ENCODE data around the gene MGAT4D.

MGAT4D gene

DNA sequence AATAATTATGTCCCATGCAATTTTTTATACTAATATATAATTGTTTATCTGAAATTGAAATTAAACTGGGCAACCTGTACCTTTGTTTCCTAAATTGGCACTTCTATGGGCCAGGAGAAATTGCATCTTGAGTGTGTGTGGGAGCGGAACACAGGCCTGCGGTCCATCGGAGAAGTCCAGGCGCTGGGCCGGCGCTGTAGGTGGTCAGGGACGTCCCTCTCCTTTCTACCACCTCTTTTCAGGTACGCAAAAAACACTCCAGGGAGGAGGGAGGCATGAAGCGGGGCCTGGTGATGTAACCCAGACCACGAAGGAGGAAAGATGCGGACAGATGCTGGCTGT lies 717 bp downstream of the MGAT4D start:
- H3K27me3 ChIP-seq (ENCODE audit: control insufficient read depth, insufficient read depth, low read length, poor library complexity, severe bottlenecking), result peaks cover 53% of the 10 kb centered on the region
- H3K4me3 ChIP-seq (ENCODE audit: insufficient read depth, low read depth, low read length), result peak overlapping the region; percentile 18
- H3K36me3 ChIP-seq (ENCODE audit: control insufficient read depth, insufficient read depth, low read length), result no peaks in the 10 kb centered on the region
- no peaks in the 10 kb centered on the region for H3K9me3 ChIP-seq (ENCODE audit: control insufficient read depth, low read length)
- no peak overlapping the region for H3K27ac ChIP-seq (ENCODE audit: insufficient read depth, low read depth, low read length, poor library complexity, severe bottlenecking)
- 47 to 50% methylated on average over 11 of the region's 11 CpGs for WGBS, 2 experiments
- no peaks in the 10 kb centered on the region for H3K4me1 ChIP-seq (ENCODE audit: control insufficient read depth, insufficient read depth, low read length)

DNA sequence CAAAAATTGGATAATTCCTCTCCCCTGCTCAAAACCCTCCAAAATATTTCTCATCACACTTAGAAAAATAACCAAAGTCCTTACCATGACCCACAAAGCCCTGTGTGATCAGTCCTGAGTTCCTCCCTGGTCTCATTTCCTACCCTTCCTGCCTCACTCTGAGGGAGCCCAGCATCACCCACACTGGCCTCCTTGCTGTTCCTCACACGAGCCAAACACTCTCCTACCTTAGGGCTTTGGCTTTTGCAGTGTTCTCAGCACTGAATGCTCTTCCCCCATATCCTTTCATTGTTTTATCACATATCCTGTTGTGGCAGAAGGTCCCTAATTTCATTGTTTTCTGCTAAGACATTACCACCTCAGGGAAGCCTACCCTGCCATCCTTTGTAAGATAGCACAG lies 12.2 kb downstream of the MGAT4D start:
- H3K27ac ChIP-seq (ENCODE audit: insufficient read depth, low read depth, low read length, poor library complexity, severe bottlenecking), result no peak overlapping the region
- no peaks in the 10 kb centered on the region for H3K4me1 ChIP-seq (ENCODE audit: control insufficient read depth, insufficient read depth, low read length)
- no peaks in the 10 kb centered on the region for H3K9me3 ChIP-seq (ENCODE audit: control insufficient read depth, low read length)
- H3K36me3 ChIP-seq (ENCODE audit: control insufficient read depth, insufficient read depth, low read length), result no peaks in the 10 kb centered on the region
- WGBS, 2 experiments, result 67 to 68% methylated on average over 1 of the region's 1 CpG
- H3K4me3 ChIP-seq (ENCODE audit: insufficient read depth, low read depth, low read length), result no peak overlapping the region
- H3K27me3 ChIP-seq (ENCODE audit: control insufficient read depth, insufficient read depth, low read length, poor library complexity, severe bottlenecking), result no peaks in the 10 kb centered on the region

DNA sequence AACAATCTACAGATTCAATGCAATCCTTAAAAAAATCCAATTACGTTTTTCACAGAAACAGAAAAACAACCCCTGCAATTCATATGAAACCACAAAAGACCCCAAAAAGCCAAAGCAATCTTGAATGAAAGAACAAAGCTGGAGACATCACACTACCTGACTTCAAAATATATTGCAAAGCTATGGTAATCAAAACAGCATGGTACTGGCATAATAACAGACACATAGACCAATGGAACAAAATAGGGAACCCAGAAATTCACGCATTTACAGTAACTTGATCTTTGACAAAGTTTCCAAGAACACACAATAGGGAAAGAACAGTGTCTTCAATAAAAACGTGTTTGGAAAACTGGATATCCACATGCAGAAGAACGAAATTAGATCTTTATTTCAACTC lies 14.6 kb downstream of the MGAT4D start:
- H3K36me3 ChIP-seq (ENCODE audit: control insufficient read depth, insufficient read depth, low read length), result no peaks in the 10 kb centered on the region
- H3K4me1 ChIP-seq (ENCODE audit: control insufficient read depth, insufficient read depth, low read length), result no peaks in the 10 kb centered on the region
- H3K9me3 ChIP-seq (ENCODE audit: control insufficient read depth, low read length), result no peaks in the 10 kb centered on the region
- WGBS, 2 experiments, result 95 to 96% methylated on average over 4 of the region's 4 CpGs
- H3K4me3 ChIP-seq (ENCODE audit: insufficient read depth, low read depth, low read length), result no peak overlapping the region
- no peaks in the 10 kb centered on the region for H3K27me3 ChIP-seq (ENCODE audit: control insufficient read depth, insufficient read depth, low read length, poor library complexity, severe bottlenecking)
- H3K27ac ChIP-seq (ENCODE audit: insufficient read depth, low read depth, low read length, poor library complexity, severe bottlenecking), result no peak overlapping the region

DNA sequence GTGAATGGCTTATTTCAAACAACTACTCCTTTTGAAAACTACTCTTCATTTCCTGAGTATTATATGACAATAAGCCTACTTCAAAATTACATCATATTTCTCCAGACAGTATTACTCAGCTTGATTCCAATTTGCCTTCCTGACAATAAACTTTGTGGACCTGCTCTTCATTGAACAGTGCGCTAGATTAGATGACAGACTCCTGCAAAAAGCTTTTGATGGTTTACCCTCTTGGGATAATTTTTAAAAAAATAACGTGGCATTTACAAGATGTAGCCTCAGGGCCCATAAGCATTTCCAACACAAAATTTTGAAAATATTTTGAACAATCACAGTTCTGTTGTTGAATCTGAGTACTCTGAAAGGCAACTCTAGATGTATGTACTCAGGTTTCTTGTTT lies 25.9 kb downstream of the MGAT4D start:
- Histone ChIP-seq H3K36me3 (ENCODE audit: control insufficient read depth, insufficient read depth, low read length) (no peaks in the 10 kb centered on the region), H3K27me3 (ENCODE audit: control insufficient read depth, insufficient read depth, low read length, poor library complexity, severe bottlenecking) (no peaks in the 10 kb centered on the region)
- WGBS, 2 experiments, result 90 to 92% methylated on average over 2 of the region's 2 CpGs

DNA sequence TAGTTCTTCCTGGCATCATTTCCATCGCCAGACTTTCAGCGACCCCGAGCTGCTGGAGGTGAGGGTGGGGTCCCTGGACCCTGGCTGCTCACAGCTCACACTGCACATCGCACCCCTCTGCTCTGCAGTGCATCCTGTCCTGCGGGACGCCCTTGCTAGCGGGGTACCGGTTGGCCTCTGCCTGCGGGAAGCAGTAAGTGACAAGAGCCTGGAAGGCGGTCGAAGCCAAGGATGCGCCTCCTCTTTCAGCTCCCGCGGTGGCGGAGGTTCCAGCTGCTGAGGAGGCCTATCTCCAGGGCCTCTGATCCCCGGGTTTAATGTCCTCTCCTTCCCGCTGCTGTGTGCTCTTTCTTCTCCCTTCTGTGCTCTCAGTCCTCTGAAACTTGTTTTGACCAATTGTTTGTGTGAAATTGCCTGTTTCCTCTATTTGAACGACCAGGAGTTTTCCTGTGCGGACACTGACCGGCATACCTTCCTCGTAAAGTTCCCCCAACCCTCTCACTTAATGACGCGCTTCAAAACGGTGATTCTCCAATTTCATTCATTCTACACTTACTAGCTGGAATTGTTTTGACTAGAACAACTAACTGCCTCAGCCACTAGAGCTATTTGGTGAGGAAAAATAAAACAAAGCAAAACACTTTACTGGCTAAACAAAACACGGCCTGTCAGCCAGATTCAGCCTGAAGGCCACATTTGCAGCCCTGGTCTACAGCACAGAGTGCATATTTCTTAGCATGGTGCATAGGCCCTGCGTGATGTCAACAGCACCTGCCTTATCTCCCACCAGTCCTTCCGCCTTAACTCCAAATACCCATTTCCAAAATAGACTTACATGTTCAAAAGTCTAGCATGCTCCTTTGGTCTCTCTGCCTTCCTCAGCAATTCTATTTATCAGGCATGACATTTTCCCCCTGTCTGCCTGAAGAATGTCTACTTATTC lies 28.0 kb downstream of the MGAT4D start:
- WGBS, 2 experiments, result 89 to 90% methylated on average over 27 of the region's 27 CpGs
- Histone ChIP-seq H3K27me3 (ENCODE audit: control insufficient read depth, insufficient read depth, low read length, poor library complexity, severe bottlenecking) (no peaks in the 10 kb centered on the region), H3K4me3 (ENCODE audit: insufficient read depth, low read depth, low read length) (no peak overlapping the region), H3K36me3 (ENCODE audit: control insufficient read depth, insufficient read depth, low read length) (no peaks in the 10 kb centered on the region), H3K4me1 (ENCODE audit: control insufficient read depth, insufficient read depth, low read length) (no peaks in the 10 kb centered on the region), H3K9me3 (ENCODE audit: control insufficient read depth, low read length) (no peaks in the 10 kb centered on the region), H3K27ac (ENCODE audit: insufficient read depth, low read depth, low read length, poor library complexity, severe bottlenecking) (no peak overlapping the region)

More for the DNA sequence above, 25.9 kb downstream of the MGAT4D start:
- Histone ChIP-seq H3K9me3 (ENCODE audit: control insufficient read depth, low read length) (no peaks in the 10 kb centered on the region), H3K4me3 (ENCODE audit: insufficient read depth, low read depth, low read length) (no peak overlapping the region), H3K27ac (ENCODE audit: insufficient read depth, low read depth, low read length, poor library complexity, severe bottlenecking) (no peak overlapping the region), H3K4me1 (ENCODE audit: control insufficient read depth, insufficient read depth, low read length) (no peaks in the 10 kb centered on the region)

DNA sequence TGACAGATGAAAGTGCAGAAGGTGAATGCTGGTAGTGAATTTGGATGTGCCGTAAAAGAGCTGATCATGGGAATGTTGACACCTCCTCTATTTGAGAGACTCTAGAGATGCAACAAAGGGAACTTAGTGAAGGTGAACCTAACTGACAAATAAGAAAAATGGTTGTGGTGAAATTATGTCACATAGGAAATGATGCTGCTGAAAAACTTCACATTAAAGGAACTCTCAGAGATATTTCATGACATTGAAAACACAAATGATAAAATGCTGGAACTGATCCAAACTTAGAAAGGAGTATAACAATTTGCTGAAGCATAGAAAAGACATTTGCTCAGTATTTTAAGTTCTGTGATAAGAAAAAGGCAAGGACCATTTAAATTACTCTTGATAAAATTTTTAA lies 31.9 kb downstream of the MGAT4D start:
- no peak overlapping the region for H3K27ac ChIP-seq (ENCODE audit: insufficient read depth, low read depth, low read length, poor library complexity, severe bottlenecking)
- WGBS, 2 experiments, result 86 to 94% methylated on average over 1 of the region's 1 CpG
- no peaks in the 10 kb centered on the region for H3K36me3 ChIP-seq (ENCODE audit: control insufficient read depth, insufficient read depth, low read length)
- H3K4me3 ChIP-seq (ENCODE audit: insufficient read depth, low read depth, low read length), result no peak overlapping the region
- no peaks in the 10 kb centered on the region for H3K9me3 ChIP-seq (ENCODE audit: control insufficient read depth, low read length)
- no peaks in the 10 kb centered on the region for H3K4me1 ChIP-seq (ENCODE audit: control insufficient read depth, insufficient read depth, low read length)
- no peaks in the 10 kb centered on the region for H3K27me3 ChIP-seq (ENCODE audit: control insufficient read depth, insufficient read depth, low read length, poor library complexity, severe bottlenecking)

DNA sequence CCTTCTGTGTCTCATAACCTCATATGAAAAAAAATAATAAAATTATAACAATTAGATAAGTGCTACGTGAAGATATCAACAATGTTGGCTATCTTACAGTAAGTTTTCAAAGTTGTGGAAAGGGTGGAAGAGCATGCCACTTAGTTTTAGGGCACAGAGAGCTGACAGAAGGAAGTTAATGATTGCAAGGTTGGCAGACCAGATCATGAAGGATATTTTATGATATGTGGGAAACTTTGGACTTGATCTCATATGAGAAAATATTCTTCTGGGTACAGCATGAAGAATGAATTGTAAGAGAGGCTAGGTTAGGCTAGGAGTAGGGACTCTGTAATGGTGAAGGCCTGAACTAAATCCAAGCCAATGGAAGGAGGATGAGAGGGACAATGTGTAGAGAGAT lies 34.5 kb downstream of the MGAT4D start:
- Histone ChIP-seq H3K27ac (ENCODE audit: insufficient read depth, low read depth, low read length, poor library complexity, severe bottlenecking) (no peak overlapping the region), H3K36me3 (ENCODE audit: control insufficient read depth, insufficient read depth, low read length) (no peaks in the 10 kb centered on the region), H3K9me3 (ENCODE audit: control insufficient read depth, low read length) (no peaks in the 10 kb centered on the region), H3K4me1 (ENCODE audit: control insufficient read depth, insufficient read depth, low read length) (no peaks in the 10 kb centered on the region), H3K4me3 (ENCODE audit: insufficient read depth, low read depth, low read length) (no peak overlapping the region), H3K27me3 (ENCODE audit: control insufficient read depth, insufficient read depth, low read length, poor library complexity, severe bottlenecking) (no peaks in the 10 kb centered on the region)
- 100% methylated on average over 1 of the region's 1 CpG for WGBS, 2 experiments

DNA sequence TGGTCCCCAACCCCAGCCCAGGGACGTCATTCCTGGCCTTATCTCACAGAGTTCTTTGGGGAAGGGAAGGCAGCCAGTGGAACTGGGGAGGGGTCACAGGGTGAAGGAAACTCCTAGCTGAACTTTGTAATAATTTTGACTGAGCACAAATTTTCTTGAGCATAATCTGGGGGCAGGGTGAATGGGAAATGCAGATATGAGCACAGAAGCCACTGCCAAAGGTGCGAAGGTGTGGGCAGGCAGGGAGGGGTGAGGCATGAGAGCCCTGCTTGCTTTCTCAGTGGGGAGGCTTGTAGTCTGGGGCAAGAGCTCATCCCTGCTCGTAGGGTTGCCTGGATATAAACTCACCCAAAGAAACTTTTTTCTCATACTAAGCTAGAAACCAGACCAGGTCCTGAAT lies 34.9 kb downstream of the MGAT4D start:
- no peak overlapping the region for H3K27ac ChIP-seq (ENCODE audit: insufficient read depth, low read depth, low read length, poor library complexity, severe bottlenecking)
- H3K9me3 ChIP-seq (ENCODE audit: control insufficient read depth, low read length), result no peaks in the 10 kb centered on the region
- no peaks in the 10 kb centered on the region for H3K27me3 ChIP-seq (ENCODE audit: control insufficient read depth, insufficient read depth, low read length, poor library complexity, severe bottlenecking)
- no peaks in the 10 kb centered on the region for H3K36me3 ChIP-seq (ENCODE audit: control insufficient read depth, insufficient read depth, low read length)
- no peak overlapping the region for H3K4me3 ChIP-seq (ENCODE audit: insufficient read depth, low read depth, low read length)
- no peaks in the 10 kb centered on the region for H3K4me1 ChIP-seq (ENCODE audit: control insufficient read depth, insufficient read depth, low read length)
- WGBS, 2 experiments, result 81 to 83% methylated on average over 3 of the region's 3 CpGs

DNA sequence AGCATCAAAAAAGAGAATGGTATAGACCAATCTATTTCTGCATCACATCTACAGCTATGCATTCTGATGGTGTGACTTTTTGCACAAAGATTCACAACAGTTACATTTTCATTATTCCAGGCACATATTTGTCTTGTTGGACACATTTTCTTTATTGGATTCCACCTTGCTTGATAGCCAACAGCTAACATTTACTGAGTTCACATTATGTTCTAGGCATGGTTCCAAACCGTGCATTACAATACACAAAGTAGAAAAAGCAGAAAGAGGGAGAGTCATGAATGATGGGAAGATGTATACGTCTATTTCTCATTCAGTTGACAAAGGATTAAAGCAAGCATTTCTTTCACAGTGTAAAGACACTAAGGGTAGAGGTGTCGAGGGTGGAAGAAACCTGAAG lies 47.7 kb downstream of the MGAT4D start:
- Histone ChIP-seq H3K27ac (ENCODE audit: insufficient read depth, low read depth, low read length, poor library complexity, severe bottlenecking) (no peak overlapping the region), H3K27me3 (ENCODE audit: control insufficient read depth, insufficient read depth, low read length, poor library complexity, severe bottlenecking) (no peaks in the 10 kb centered on the region), H3K4me3 (ENCODE audit: insufficient read depth, low read depth, low read length) (no peak overlapping the region), H3K36me3 (ENCODE audit: control insufficient read depth, insufficient read depth, low read length) (no peaks in the 10 kb centered on the region), H3K4me1 (ENCODE audit: control insufficient read depth, insufficient read depth, low read length) (no peaks in the 10 kb centered on the region), H3K9me3 (ENCODE audit: control insufficient read depth, low read length) (no peaks in the 10 kb centered on the region)
- WGBS, 2 experiments, result 93 to 98% methylated on average over 3 of the region's 3 CpGs

DNA sequence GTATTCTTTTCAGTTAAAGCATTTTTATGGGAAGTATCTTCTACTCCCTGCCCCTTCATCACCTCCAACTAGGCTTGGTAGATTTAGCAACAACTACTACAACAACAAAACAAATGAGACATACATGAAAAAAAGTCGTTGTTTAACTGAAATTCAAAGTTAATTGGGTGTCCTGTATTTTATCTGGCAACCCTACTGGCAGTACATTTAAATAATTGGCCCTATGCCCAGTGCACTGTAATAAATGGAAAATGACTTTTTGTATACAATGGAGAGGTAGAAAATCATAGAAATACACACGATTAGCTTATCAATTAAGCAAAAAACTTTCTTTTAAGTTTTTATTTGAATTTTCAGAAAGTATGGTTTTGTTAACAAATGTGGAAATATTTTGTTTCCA lies 49.3 kb downstream of the MGAT4D start:
- H3K4me3 ChIP-seq (ENCODE audit: insufficient read depth, low read depth, low read length), result no peak overlapping the region
- 80 to 89% methylated on average over 1 to 2 of the region's 2 CpGs for WGBS, 2 experiments
- no peaks in the 10 kb centered on the region for H3K4me1 ChIP-seq (ENCODE audit: control insufficient read depth, insufficient read depth, low read length)

More for the DNA sequence above, 49.3 kb downstream of the MGAT4D start:
- Histone ChIP-seq H3K36me3 (ENCODE audit: control insufficient read depth, insufficient read depth, low read length) (no peaks in the 10 kb centered on the region), H3K27me3 (ENCODE audit: control insufficient read depth, insufficient read depth, low read length, poor library complexity, severe bottlenecking) (no peaks in the 10 kb centered on the region), H3K27ac (ENCODE audit: insufficient read depth, low read depth, low read length, poor library complexity, severe bottlenecking) (no peak overlapping the region), H3K9me3 (ENCODE audit: control insufficient read depth, low read length) (no peaks in the 10 kb centered on the region)

Measured in ectodermal cell (in vitro differentiated cells).